Endothelial cell of umbilical vein (primary cell): ENCODE data around the gene KYAT1. TPM values are rescaled to one million over a fixed set of nuclear protein-coding genes. Genes with fewer than 3 reads are reported as not detected.
"Not testable (repeated sequence)": the region's sequence is repeated elsewhere in the genome, so short reads cannot be mapped to it uniquely, and the experiment has no call there.

Experiments used
- BruUV-seq: library from RNA; stranded (reverse); fragments of 400-500 nt; replicated peaks from 2 replicates; lab custom pipeline; 2021; lab: Mats Ljungman, UMichigan
- CTCF ChIA-PET: fragments of 300-600, 350-600 bp; sonication (Branson Sonifier 250); formaldehyde crosslinking; loops from one replicate; lab custom pipeline; 2021; ENCODE audit warnings: antibody characterized with exemption, inconsistent platforms; lab: Charles Lee
- POLR2A ChIA-PET: fragments of 300-600, 350-600 bp; sonication (Branson Sonifier 250); formaldehyde crosslinking; loops from one replicate; lab custom pipeline; 2021; ENCODE audit warnings: antibody characterized with exemption, inconsistent platforms; lab: Charles Lee
- DNase-seq: peaks from one replicate; pipeline ENCODE4 v3.0.0-alpha.2; 2011; ENCODE audit warnings: low read depth, low spot score
- FAIRE-seq: peaks from 2 replicates; lab custom pipeline; 2011; peaks lifted over from hg19 to GRCh38; lab: Jason Lieb, UNC
- H2AFZ ChIP-seq: 2 replicates; pipeline ENCODE4 v1.6.0; 2012; ENCODE audit warnings: low read depth, low read length, control low read depth, inconsistent platforms
- H3K27ac ChIP-seq: 2 replicates; pipeline ENCODE4 v1.5.1; 2011; ENCODE audit warnings: low read depth, mild to moderate bottlenecking, control low read depth, low read length, moderate library complexity; ENCODE audit not compliant: insufficient read depth
- H3K27me3 ChIP-seq, 2 experiments: 2 replicates each; pipeline versions ENCODE4 v1.6.0 to v1.6.1; 2011; ENCODE audit warnings: low read length in 2 of 2, mixed read lengths in 1 of 2; ENCODE audit not compliant: control insufficient read depth in 2 of 2, insufficient read depth in 2 of 2
- H3K36me3 ChIP-seq, 2 experiments: 2 replicates in 1 of 2; 3 replicates in 1 of 2; pipeline ENCODE4 v1.5.1; 2011; ENCODE audit warnings: low read length in 2 of 2, mild to moderate bottlenecking in 1 of 2, moderate library complexity in 1 of 2; ENCODE audit not compliant: control insufficient read depth in 2 of 2, insufficient read depth in 2 of 2; ENCODE audit errors: extremely low read depth in 1 of 2
- H3K4me1 ChIP-seq: 3 replicates; pipeline ENCODE4 v1.5.1; 2011; ENCODE audit warnings: mild to moderate bottlenecking, low read length; ENCODE audit not compliant: control insufficient read depth, insufficient read depth; ENCODE audit errors: extremely low read depth
- H3K4me2 ChIP-seq: 2 replicates; pipeline ENCODE4 v1.6.1; 2011; ENCODE audit warnings: low read length, control low read depth, mixed read lengths; ENCODE audit not compliant: insufficient read depth
- H3K4me3 ChIP-seq, 3 experiments: fragments of 200-600 bp in 1 of 3; sonication (generic), shearing (Covaris generic) in 1 of 3; replicated peaks in 1 of 3; 2 replicates each; pipeline ENCODE4 v1.5.1; 2011 to 2016; ENCODE audit warnings: control low read depth in 3 of 3, low read length in 3 of 3, mild to moderate bottlenecking in 2 of 3, inconsistent platforms in 1 of 3, low read depth in 1 of 3, moderate library complexity in 1 of 3; ENCODE audit not compliant: insufficient read depth in 1 of 3
- H3K79me2 ChIP-seq: 2 replicates; pipeline ENCODE4 v1.6.0; 2012; ENCODE audit warnings: low read length, inconsistent platforms; ENCODE audit not compliant: control insufficient read depth, insufficient read depth
- H3K9ac ChIP-seq: replicated peaks from 2 replicates; pipeline ENCODE3; 2011; ENCODE audit warnings: low read length, control low read depth; ENCODE audit not compliant: insufficient read depth; ENCODE audit errors: extremely low read depth
- H3K9me1 ChIP-seq: replicated peaks from 3 replicates; pipeline ENCODE4 v1.6.0; 2011; ENCODE audit warnings: mild to moderate bottlenecking, low read length; ENCODE audit not compliant: control insufficient read depth, insufficient read depth; ENCODE audit errors: extremely low read depth
- H3K9me3 ChIP-seq: replicated peaks from 2 replicates; pipeline ENCODE4 v1.5.1; 2012; ENCODE audit warnings: low read length, inconsistent platforms; ENCODE audit not compliant: control insufficient read depth, insufficient read depth
- H4K20me1 ChIP-seq: replicated peaks from 2 replicates; pipeline ENCODE3; 2011; ENCODE audit warnings: mild to moderate bottlenecking, low read length; ENCODE audit not compliant: control insufficient read depth, insufficient read depth; ENCODE audit errors: extremely low read depth
- EZH2 ChIP-seq: IDR thresholded peaks from 2 replicates; pipeline ENCODE4 v1.6.1; 2012; ENCODE audit warnings: borderline replicate concordance, low read depth, mild to moderate bottlenecking, moderate library complexity, low read length, inconsistent platforms; ENCODE audit not compliant: severe bottlenecking
- FOS ChIP-seq: IDR thresholded peaks from 2 replicates; pipeline ENCODE4 v1.6.1; 2011; ENCODE audit warnings: mild to moderate bottlenecking, low read length, moderate library complexity, borderline replicate concordance; ENCODE audit not compliant: insufficient read depth
- GATA2 ChIP-seq: IDR thresholded peaks from 2 replicates; pipeline ENCODE4 v1.7.0; 2011; ENCODE audit warnings: low read depth, mild to moderate bottlenecking, moderate library complexity, mixed read lengths, low read length; ENCODE audit not compliant: insufficient read length, insufficient read depth
- JUN ChIP-seq: IDR thresholded peaks from 2 replicates; pipeline ENCODE4 v1.6.1; 2011; ENCODE audit warnings: borderline replicate concordance, low read depth; ENCODE audit not compliant: insufficient read length, insufficient read depth
- MYC ChIP-seq: IDR thresholded peaks from one replicate; pipeline ENCODE4 v1.6.1; 2011; ENCODE audit warnings: mild to moderate bottlenecking, low read depth, low read length
- POLR2A ChIP-seq: IDR thresholded peaks from 2 replicates; pipeline ENCODE4 v1.6.1; 2012; ENCODE audit warnings: low read depth, mild to moderate bottlenecking, control low read depth, low read length
- POLR2AphosphoS5 ChIP-seq: IDR thresholded peaks from 2 replicates; pipeline ENCODE4 v1.6.1; 2012; ENCODE audit warnings: low read depth, mild to moderate bottlenecking, control low read depth, low read length, moderate library complexity; ENCODE audit not compliant: insufficient read depth
- dilution Hi-C: fragments of 300-500 bp; cut with MboI; formaldehyde crosslinking; loops from one replicate; pipeline ENCODE4 v1.15.0; 2019; ENCODE audit warnings: low sequenced_read_pairs; ENCODE audit not compliant: extremely low pct_ligation_motif_present
- intact Hi-C: fragments of 100-400 bp; cut with micrococcal nuclease; formaldehyde crosslinking; loops from one replicate; pipeline ENCODE4 v1.10.0; 2022
- polyA plus RNA-seq, 4 experiments: library from polyadenylated mRNA; depleted of rRNA in 3 of 4; stranded (reverse) in 3 of 4; unstranded in 1 of 4; fragments of >200 nt; gene quantifications; 2 replicates each; pipeline versions ENCODE4 v1.2.1 to v1.2.3, GENCODE V29; 2011 to 2012; ENCODE audit warnings: missing spikeins in 1 of 4
- total RNA-seq: library from RNA; stranded (reverse); gene quantifications from 2 replicates; pipeline ENCODE4 v1.2.3, GENCODE V29; 2021
- TF ChIP-seq, protein P1 (sequence below): IDR thresholded peaks from 2 replicates; pipeline ENCODE4 v1.6.1; 2011; ENCODE audit not compliant: insufficient read depth, insufficient read length
- TF ChIP-seq, protein P2 (sequence below), 2 donors: IDR thresholded peaks; 1 replicate in 1 of 2; 2 replicates in 1 of 2; pipeline ENCODE4 v1.5.1; 2011; ENCODE audit warnings: low read length in 2 of 2, mild to moderate bottlenecking in 2 of 2, moderate library complexity in 2 of 2, control low read depth in 1 of 2, inconsistent platforms in 1 of 2, low read depth in 1 of 2; ENCODE audit not compliant: insufficient read depth in 1 of 2; ENCODE audit errors: extremely low read depth in 1 of 2

The KYAT1 gene
- total and polyA plus RNA-seq, 2 donors (not counting 3 experiments of a cell fraction or from before 2014, with no cell fraction given): 7.2 to 9.6 TPM

- TF ChIP-seq GATA2: no peak
- TF ChIP-seq FOS: no peak
- TF ChIP-seq, protein P1, sequence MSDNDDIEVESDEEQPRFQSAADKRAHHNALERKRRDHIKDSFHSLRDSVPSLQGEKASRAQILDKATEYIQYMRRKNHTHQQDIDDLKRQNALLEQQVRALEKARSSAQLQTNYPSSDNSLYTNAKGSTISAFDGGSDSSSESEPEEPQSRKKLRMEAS: no peak
- no peak for TF ChIP-seq POLR2AphosphoS5
- TF ChIP-seq POLR2A: no peak
- TF ChIP-seq, protein P2, sequence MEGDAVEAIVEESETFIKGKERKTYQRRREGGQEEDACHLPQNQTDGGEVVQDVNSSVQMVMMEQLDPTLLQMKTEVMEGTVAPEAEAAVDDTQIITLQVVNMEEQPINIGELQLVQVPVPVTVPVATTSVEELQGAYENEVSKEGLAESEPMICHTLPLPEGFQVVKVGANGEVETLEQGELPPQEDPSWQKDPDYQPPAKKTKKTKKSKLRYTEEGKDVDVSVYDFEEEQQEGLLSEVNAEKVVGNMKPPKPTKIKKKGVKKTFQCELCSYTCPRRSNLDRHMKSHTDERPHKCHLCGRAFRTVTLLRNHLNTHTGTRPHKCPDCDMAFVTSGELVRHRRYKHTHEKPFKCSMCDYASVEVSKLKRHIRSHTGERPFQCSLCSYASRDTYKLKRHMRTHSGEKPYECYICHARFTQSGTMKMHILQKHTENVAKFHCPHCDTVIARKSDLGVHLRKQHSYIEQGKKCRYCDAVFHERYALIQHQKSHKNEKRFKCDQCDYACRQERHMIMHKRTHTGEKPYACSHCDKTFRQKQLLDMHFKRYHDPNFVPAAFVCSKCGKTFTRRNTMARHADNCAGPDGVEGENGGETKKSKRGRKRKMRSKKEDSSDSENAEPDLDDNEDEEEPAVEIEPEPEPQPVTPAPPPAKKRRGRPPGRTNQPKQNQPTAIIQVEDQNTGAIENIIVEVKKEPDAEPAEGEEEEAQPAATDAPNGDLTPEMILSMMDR (IDR thresholded peaks at IDR 0.05; ENCODE audit: extremely low read depth in 1 of 2, insufficient read depth in 1 of 2, low read depth in 1 of 2, low read length in 2 of 2): no peak
- no peak for TF ChIP-seq JUN
- TF ChIP-seq EZH2: no peak
- no peak for TF ChIP-seq MYC
- no peaks in the 10 kb centered on the region for H3K27me3 ChIP-seq
- peaks cover 0 to 3% of the 10 kb centered on the region in 2 experiments for H3K36me3 ChIP-seq
- POLR2A ChIA-PET: no interaction called here
- H4K20me1 ChIP-seq: no peaks in the 10 kb centered on the region
- no peak overlapping the region for H3K4me2 ChIP-seq
- H3K9me3 ChIP-seq: no peaks in the 10 kb centered on the region
- no peaks in the 10 kb centered on the region for H3K4me1 ChIP-seq
- H3K4me3 ChIP-seq: no peak overlapping the region
- H3K9me1 ChIP-seq: no peaks in the 10 kb centered on the region
- no peak overlapping the region for H3K27ac ChIP-seq
- FAIRE-seq (no peak), DNase-seq (no peak)
- no peak overlapping the region for H3K9ac ChIP-seq
- CTCF ChIA-PET: interaction anchor here (0.8 to 1.4 kb wide), 5 partner anchors 14 to 143 kb away, joined by 3 to 6 read pairs (median 3); partner anchors contain the start of genes ENDOG and PKN3
- dilution Hi-C loops: no loop called here
- H3K79me2 ChIP-seq: no peaks in the 10 kb centered on the region
- BruUV-seq: no TSS peak
- H2AFZ ChIP-seq: no peak overlapping the region
- intact Hi-C loops: no loop called here
Measured at GRCh38 chr9:128845186-128845931, 36.4 kb downstream of the KYAT1 start.

- dilution Hi-C loops, DNase-seq, H3K79me2 ChIP-seq, H4K20me1 ChIP-seq, H3K36me3 ChIP-seq, H3K9me1 ChIP-seq, FAIRE-seq, H2AFZ ChIP-seq, H3K9me3 ChIP-seq, H3K9ac ChIP-seq, BruUV-seq, CTCF ChIA-PET, H3K27me3 ChIP-seq, H3K4me1 ChIP-seq, H3K4me2 ChIP-seq, H3K27ac ChIP-seq, intact Hi-C loops, H3K4me3 ChIP-seq, POLR2A ChIA-PET: not testable (repeated sequence)
Measured at GRCh38 chr9:128843171-128843570, 38.6 kb downstream of the KYAT1 start.
